ENCODE measurements around the gene C1orf53.

DNA sequence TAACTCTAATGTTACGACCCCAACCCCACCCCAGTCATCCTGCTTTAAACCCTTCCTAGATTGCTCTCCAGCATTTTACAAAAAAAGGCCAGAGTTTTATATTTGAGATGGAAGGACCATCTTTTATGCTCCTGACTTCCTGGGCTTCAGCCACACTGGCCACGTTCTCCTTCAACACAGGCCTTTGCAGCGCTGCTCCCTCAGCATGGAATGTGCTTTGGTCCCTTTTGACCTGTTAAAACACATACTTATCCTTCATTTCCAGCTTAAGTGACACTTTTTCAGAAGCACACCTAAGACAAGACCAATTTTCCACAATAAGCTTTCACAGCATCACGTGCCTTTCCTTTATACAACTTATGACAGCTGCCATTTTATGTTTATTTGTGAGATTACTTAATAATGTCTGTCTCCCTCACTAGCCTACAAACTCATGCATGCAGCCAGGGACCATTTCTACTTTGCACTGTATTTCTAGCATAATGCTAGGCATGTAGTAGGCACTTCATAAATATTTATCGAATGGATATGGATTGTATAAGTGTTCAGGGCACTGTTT, 49.3 kb downstream of the C1orf53 start:
- TF ChIP-seq, protein P1, sequence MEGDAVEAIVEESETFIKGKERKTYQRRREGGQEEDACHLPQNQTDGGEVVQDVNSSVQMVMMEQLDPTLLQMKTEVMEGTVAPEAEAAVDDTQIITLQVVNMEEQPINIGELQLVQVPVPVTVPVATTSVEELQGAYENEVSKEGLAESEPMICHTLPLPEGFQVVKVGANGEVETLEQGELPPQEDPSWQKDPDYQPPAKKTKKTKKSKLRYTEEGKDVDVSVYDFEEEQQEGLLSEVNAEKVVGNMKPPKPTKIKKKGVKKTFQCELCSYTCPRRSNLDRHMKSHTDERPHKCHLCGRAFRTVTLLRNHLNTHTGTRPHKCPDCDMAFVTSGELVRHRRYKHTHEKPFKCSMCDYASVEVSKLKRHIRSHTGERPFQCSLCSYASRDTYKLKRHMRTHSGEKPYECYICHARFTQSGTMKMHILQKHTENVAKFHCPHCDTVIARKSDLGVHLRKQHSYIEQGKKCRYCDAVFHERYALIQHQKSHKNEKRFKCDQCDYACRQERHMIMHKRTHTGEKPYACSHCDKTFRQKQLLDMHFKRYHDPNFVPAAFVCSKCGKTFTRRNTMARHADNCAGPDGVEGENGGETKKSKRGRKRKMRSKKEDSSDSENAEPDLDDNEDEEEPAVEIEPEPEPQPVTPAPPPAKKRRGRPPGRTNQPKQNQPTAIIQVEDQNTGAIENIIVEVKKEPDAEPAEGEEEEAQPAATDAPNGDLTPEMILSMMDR (conservative IDR thresholded peaks at IDR 0.05; ENCODE audit: low read length): no peak
- TF ChIP-seq EZH2phosphoT487 (IDR thresholded peaks at IDR 0.05; ENCODE audit: borderline replicate concordance, low read depth, low read length): no peak

Data from OCI-LY7 (cell line).